IMR-90 (cell line): ENCODE measurements around the gene GFPT1. TPM values are rescaled to one million over a fixed set of nuclear protein-coding genes. Genes with fewer than 3 reads are reported as not detected.

Experiments
- ATAC-seq: fragments of 200-7000 bp; cut with Tn5 transposase; 2 replicates; pipeline ENCODE4 v1.9.1; 2020; ENCODE audit warnings: low read depth, mild to moderate bottlenecking, moderate library complexity
- BruUV-seq: library from RNA; stranded (reverse); fragments of 400-500 nt; replicated peaks from 2 replicates; lab custom pipeline; 2021; lab: Mats Ljungman, UMichigan
- CTCF ChIA-PET: fragments of 300-600 bp; formaldehyde crosslinking; extraction: SDS; loops from one replicate; lab custom pipeline; 2021; ENCODE audit warnings: antibody characterized with exemption; lab: Yijun Ruan, JAX
- POLR2A ChIA-PET: fragments of 300-600 bp; sonication (Branson Sonifier 250); formaldehyde crosslinking; loops from one replicate; lab custom pipeline; 2022; ENCODE audit warnings: antibody characterized with exemption; ENCODE audit not compliant: unreplicated experiment; lab: Charles Lee
- DNase-seq: peaks from one replicate; pipeline ENCODE4 v3.0.0; 2013
- H2AFZ ChIP-seq: replicated peaks from 2 replicates; pipeline ENCODE3; 2013; ENCODE audit warnings: low read length, mild to moderate bottlenecking; ENCODE audit not compliant: poor library complexity
- H2AK5ac ChIP-seq: 2 replicates; pipeline ENCODE4 v1.6.1; 2013; ENCODE audit warnings: low read depth, low read length, inconsistent platforms
- H2AK9ac ChIP-seq: replicated peaks from 2 replicates; pipeline ENCODE3; 2013; ENCODE audit warnings: mild to moderate bottlenecking, low read depth, low read length, moderate library complexity; ENCODE audit not compliant: poor library complexity
- H2BK120ac ChIP-seq: 2 replicates; pipeline ENCODE4 v1.6.1; 2013; ENCODE audit warnings: low read depth, low read length, inconsistent platforms
- H2BK15ac ChIP-seq: 3 replicates; pipeline ENCODE4 v1.6.1; 2013; ENCODE audit warnings: low read depth, low read length, inconsistent platforms
- H2BK20ac ChIP-seq: 2 replicates; pipeline ENCODE4 v1.6.1; 2013; ENCODE audit warnings: low read depth, mild to moderate bottlenecking, inconsistent platforms, low read length, moderate library complexity
- H2BK5ac ChIP-seq: 2 replicates; pipeline ENCODE4 v1.6.1; 2013; ENCODE audit warnings: mild to moderate bottlenecking, low read depth, low read length, inconsistent platforms; ENCODE audit not compliant: poor library complexity, severe bottlenecking
- H3K14ac ChIP-seq: replicated peaks from 2 replicates; pipeline ENCODE4 v1.6.1; 2013; ENCODE audit warnings: low read depth, low read length, inconsistent platforms
- H3K18ac ChIP-seq: 2 replicates; pipeline ENCODE4 v1.6.1; 2013; ENCODE audit warnings: low read depth, low read length, control low read depth
- H3K23ac ChIP-seq: 2 replicates; pipeline ENCODE4 v1.6.1; 2013; ENCODE audit warnings: low read depth, low read length, inconsistent platforms
- H3K27ac ChIP-seq: 2 replicates; pipeline ENCODE4 v1.5.1; 2013; ENCODE audit warnings: mild to moderate bottlenecking, control low read depth, low read length; ENCODE audit not compliant: insufficient read depth
- H3K27me3 ChIP-seq: 2 replicates; pipeline ENCODE4 v1.6.1; 2013; ENCODE audit warnings: low read length; ENCODE audit not compliant: control insufficient read depth, insufficient read depth
- H3K36me3 ChIP-seq: 2 replicates; pipeline ENCODE4 v1.6.1; 2013; ENCODE audit warnings: low read length, mixed read lengths; ENCODE audit not compliant: control insufficient read depth, insufficient read depth
- H3K4ac ChIP-seq: 2 replicates; pipeline ENCODE4 v1.6.1; 2013; ENCODE audit warnings: low read depth, low read length, inconsistent platforms
- H3K4me1 ChIP-seq: 2 replicates; pipeline ENCODE4 v1.6.1; 2013; ENCODE audit warnings: low read length, mixed read lengths; ENCODE audit not compliant: control insufficient read depth, insufficient read depth
- H3K4me2 ChIP-seq: 2 replicates; pipeline ENCODE4 v1.6.1; 2013; ENCODE audit warnings: low read depth, mild to moderate bottlenecking, control low read depth, low read length, moderate library complexity
- H3K4me3 ChIP-seq: 2 replicates; pipeline ENCODE4 v1.5.1; 2013; ENCODE audit warnings: low read depth, mild to moderate bottlenecking, control low read depth, low read length, moderate library complexity; ENCODE audit not compliant: insufficient read depth
- H3K56ac ChIP-seq: 2 replicates; pipeline ENCODE4 v1.6.1; 2013; ENCODE audit warnings: low read length, inconsistent platforms; ENCODE audit not compliant: insufficient read depth; ENCODE audit errors: extremely low read depth
- H3K79me1 ChIP-seq, 2 experiments: 2 replicates each; pipeline ENCODE4 v1.6.1; 2013; ENCODE audit warnings: low read length in 2 of 2, inconsistent platforms in 1 of 2, low read depth in 1 of 2
- H3K9ac ChIP-seq: 2 replicates; pipeline ENCODE4 v1.6.1; 2013; ENCODE audit warnings: low read depth, low read length, control low read depth
- H3K9me1 ChIP-seq: 2 replicates; pipeline ENCODE4 v1.6.1; 2013; ENCODE audit warnings: low read length, inconsistent platforms; ENCODE audit not compliant: insufficient read depth
- H3K9me3 ChIP-seq: 2 replicates; pipeline ENCODE4 v1.6.1; 2013; ENCODE audit warnings: low read length; ENCODE audit not compliant: control insufficient read depth, insufficient read depth
- H4K20me1 ChIP-seq: 2 replicates; pipeline ENCODE4 v1.6.1; 2013; ENCODE audit warnings: low read length, inconsistent platforms; ENCODE audit not compliant: insufficient read depth
- H4K5ac ChIP-seq: 2 replicates; pipeline ENCODE4 v1.6.1; 2013; ENCODE audit warnings: mild to moderate bottlenecking, low read depth, low read length, control low read depth
- H4K8ac ChIP-seq, 2 experiments: 2 replicates each; pipeline ENCODE4 v1.6.1; 2013; ENCODE audit warnings: low read depth in 2 of 2, low read length in 2 of 2, control low read depth in 1 of 2, inconsistent platforms in 1 of 2
- H4K91ac ChIP-seq: 2 replicates; pipeline ENCODE4 v1.6.1; 2013; ENCODE audit warnings: low read depth, low read length, inconsistent platforms; ENCODE audit not compliant: insufficient read depth
- BHLHE40 ChIP-seq: fragments of 150-350 bp; IDR thresholded peaks from 2 replicates; pipeline ENCODE4 v1.6.1; 2016; ENCODE audit warnings: mild to moderate bottlenecking, low read depth, low read length
- CEBPB ChIP-seq: IDR thresholded peaks from 2 replicates; pipeline ENCODE4 v1.6.1; 2012; ENCODE audit warnings: low read depth, low read length, improper control_type of control experiment
- CHD1 ChIP-seq: IDR thresholded peaks from 2 replicates; pipeline ENCODE4 v1.6.1; 2012; ENCODE audit warnings: low read depth, low read length, improper control_type of control experiment
- FOS ChIP-seq: fragments of 150-350 bp; IDR thresholded peaks from 2 replicates; pipeline ENCODE4 v1.6.1; 2016; ENCODE audit warnings: low read depth, low read length
- MAFK ChIP-seq: IDR thresholded peaks from 2 replicates; pipeline ENCODE4 v1.6.1; 2012; ENCODE audit warnings: low read depth, low read length, improper control_type of control experiment
- MAZ ChIP-seq: IDR thresholded peaks from 2 replicates; pipeline ENCODE4 v1.6.1; 2012; ENCODE audit warnings: low read depth, mild to moderate bottlenecking, low read length, improper control_type of control experiment, moderate library complexity, borderline replicate concordance
- MXI1 ChIP-seq: IDR thresholded peaks from 2 replicates; pipeline ENCODE4 v1.6.1; 2012; ENCODE audit warnings: low read depth, mild to moderate bottlenecking, low read length, moderate library complexity, borderline replicate concordance
- NFE2L2 ChIP-seq: fragments of 150-350 bp; IDR thresholded peaks from 2 replicates; pipeline ENCODE4 v1.6.1; 2016; ENCODE audit warnings: low read depth, mild to moderate bottlenecking, low read length
- POLR2A ChIP-seq: IDR thresholded peaks from 2 replicates; pipeline ENCODE4 v1.6.1; 2012; ENCODE audit warnings: mild to moderate bottlenecking, low read depth, low read length
- RAD21 ChIP-seq: IDR thresholded peaks from 2 replicates; pipeline ENCODE4 v1.6.1; 2012; ENCODE audit warnings: low read length, improper control_type of control experiment
- RCOR1 ChIP-seq: IDR thresholded peaks from 2 replicates; pipeline ENCODE4 v1.6.1; 2012; ENCODE audit warnings: mild to moderate bottlenecking, low read length, improper control_type of control experiment; ENCODE audit not compliant: insufficient replicate concordance
- RFX5 ChIP-seq: IDR thresholded peaks from 2 replicates; pipeline ENCODE4 v1.8.0; 2012; ENCODE audit warnings: low read depth, mild to moderate bottlenecking, low read length, moderate library complexity
- SMC3 ChIP-seq: fragments of 150-350 bp; IDR thresholded peaks from 2 replicates; pipeline ENCODE4 v1.6.1; 2016; ENCODE audit warnings: low read depth, mild to moderate bottlenecking, antibody characterized with exemption, low read length, moderate library complexity
- WGBS, 2 experiments: methylation state at CpG; one replicate each; pipeline versions ENCODE4 v1.1.5 to v1.1.7; 2013; ENCODE audit warnings: missing lambda C conversion rate in 2 of 2; ENCODE audit not compliant: insufficient read length in 1 of 2; ENCODE audit errors: extremely low coverage in 2 of 2; 5-methylcytosine and 5-hydroxymethylcytosine counted together
- dilution Hi-C: fragments of 300-500 bp; cut with HindIII; formaldehyde crosslinking; loops from one replicate; pipeline ENCODE4 v1.14.3; 2018; ENCODE audit warnings: low sequenced_read_pairs; ENCODE audit not compliant: unreplicated experiment
- in situ Hi-C: fragments of 300-500 bp; cut with MboI; formaldehyde crosslinking; loops from 3 replicates; pipeline ENCODE4 v1.14.3; 2019; ENCODE audit warnings: low sequenced_read_pairs, inconsistent platforms, mixed read lengths
- intact Hi-C: fragments of 100-400 bp; cut with micrococcal nuclease; formaldehyde crosslinking; loops from 2 replicates; pipeline ENCODE4 v1.10.0; 2022
- polyA plus RNA-seq, 3 experiments: library from polyadenylated mRNA; depleted of rRNA; stranded (reverse); fragments of >200 nt; gene quantifications; 2 replicates each; pipeline ENCODE4 v1.2.3, GENCODE V29; 2012; ENCODE audit warnings: low replicate concordance in 1 of 3
- total RNA-seq: library from RNA; depleted of rRNA; stranded (reverse); fragments of >200 nt; gene quantifications from 2 replicates; pipeline ENCODE4 v1.2.3, GENCODE V29; 2012
- TF ChIP-seq, protein P1 (sequence below): conservative IDR thresholded peaks from 2 replicates; pipeline ENCODE4 v1.5.1; 2012; ENCODE audit warnings: mild to moderate bottlenecking, low read depth, low read length, improper control_type of control experiment
- TF ChIP-seq, protein P2 (sequence below): fragments of 150-350 bp; IDR thresholded peaks from 2 replicates; pipeline ENCODE4 v1.6.1; 2017; ENCODE audit warnings: mild to moderate bottlenecking, antibody characterized with exemption, low read length, low read depth

The GFPT1 gene
- total and polyA plus RNA-seq, 2 of the 4 experiments (the other 2 are of a cell fraction), result 23.5 to 52.9 TPM

DNA sequence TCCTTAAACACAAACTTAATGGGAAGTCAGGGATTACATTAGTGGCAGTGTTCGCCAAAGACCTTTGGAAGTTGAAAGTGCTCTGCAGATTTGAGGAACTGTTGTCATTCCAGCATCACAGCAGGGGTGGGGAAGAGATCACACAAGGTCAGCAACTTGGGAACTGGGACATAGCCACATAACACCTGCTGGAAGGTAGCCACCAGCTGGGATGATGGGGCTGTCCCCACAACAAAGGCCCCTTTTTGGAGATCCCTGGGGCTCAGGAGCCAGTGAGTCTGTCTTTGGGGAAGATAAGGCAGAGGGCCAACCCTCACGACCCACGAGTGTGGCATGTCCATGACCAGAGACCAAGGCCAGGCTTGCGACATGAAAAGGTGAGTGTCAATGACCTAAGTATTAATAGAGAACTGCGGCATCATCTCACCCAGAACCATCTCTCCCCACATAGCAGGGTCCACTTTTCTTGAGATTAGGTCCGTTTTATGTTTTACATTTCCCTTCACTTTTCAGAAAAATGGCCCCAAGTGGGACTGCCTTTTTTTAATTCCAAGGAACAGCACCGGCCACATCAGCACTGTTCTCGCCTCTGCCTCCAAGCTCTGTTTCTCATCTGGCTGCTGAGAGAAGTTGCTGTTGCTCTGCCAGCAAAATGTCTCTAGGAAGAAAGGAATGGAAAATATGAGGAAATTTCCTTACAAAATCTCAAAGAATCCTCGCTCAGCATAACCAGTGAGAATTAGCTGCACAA, 106.9 kb downstream of the GFPT1 start:
- Histone ChIP-seq H3K14ac (no peak overlapping the region), H4K5ac (peak overlapping the region; percentile 31; the same call in 1 of the 2 replicates), H4K20me1 (no peaks in the 10 kb centered on the region), H3K4me1 (peaks cover 2% of the 10 kb centered on the region; the same call in 1 of the 2 replicates), H4K91ac (no peak overlapping the region), H3K4ac (no peak overlapping the region), H2AFZ (no peak overlapping the region), H3K4me2 (no peak overlapping the region), H3K9me1 (peaks cover 6% of the 10 kb centered on the region), H3K27ac (no peak overlapping the region), H3K4me3 (no peak overlapping the region), H3K9ac (no peak overlapping the region), H3K9me3 (no peaks in the 10 kb centered on the region), H2AK9ac (no peak overlapping the region), H3K36me3 (no peaks in the 10 kb centered on the region), H2BK5ac (no peak overlapping the region), H3K56ac (no peak overlapping the region), H3K79me1 (no peaks in the 10 kb centered on the region), H3K23ac (no peak overlapping the region), H3K27me3 (no peaks in the 10 kb centered on the region), H2AK5ac (peak overlapping the region; percentile 2; the same call in 1 of the 2 replicates), H2BK15ac (no peak overlapping the region), H2BK20ac (peak overlapping the region; percentile 36; the same call in 1 of the 2 replicates), H4K8ac (no peak overlapping the region; a peak in 1 of 4 replicates), H2BK120ac (no peak overlapping the region), H3K18ac (no peak overlapping the region; the same call in 1 of the 2 replicates)
- WGBS, 2 experiments, result 86% methylated on average over 1 of the region's 9 CpGs; no CpG with 5 or more reads in 1 of the 2 experiments
- no peak for DNase-seq
- CTCF ChIA-PET, result no interaction called here
- in situ Hi-C loops (no loop called here), intact Hi-C loops (no loop called here), dilution Hi-C loops (no loop called here)
- BruUV-seq, result no TSS peak
- POLR2A ChIA-PET, result no interaction called here
- ATAC-seq, result no peak
- TF ChIP-seq MAZ, result no peak
- TF ChIP-seq NFE2L2, result no peak
- no peak for TF ChIP-seq MAFK
- TF ChIP-seq SMC3, result no peak
- TF ChIP-seq CHD1, result no peak
- no peak for TF ChIP-seq POLR2A
- no peak for TF ChIP-seq CEBPB
- TF ChIP-seq RCOR1, result no peak
- no peak for TF ChIP-seq MXI1
- TF ChIP-seq, protein P1, sequence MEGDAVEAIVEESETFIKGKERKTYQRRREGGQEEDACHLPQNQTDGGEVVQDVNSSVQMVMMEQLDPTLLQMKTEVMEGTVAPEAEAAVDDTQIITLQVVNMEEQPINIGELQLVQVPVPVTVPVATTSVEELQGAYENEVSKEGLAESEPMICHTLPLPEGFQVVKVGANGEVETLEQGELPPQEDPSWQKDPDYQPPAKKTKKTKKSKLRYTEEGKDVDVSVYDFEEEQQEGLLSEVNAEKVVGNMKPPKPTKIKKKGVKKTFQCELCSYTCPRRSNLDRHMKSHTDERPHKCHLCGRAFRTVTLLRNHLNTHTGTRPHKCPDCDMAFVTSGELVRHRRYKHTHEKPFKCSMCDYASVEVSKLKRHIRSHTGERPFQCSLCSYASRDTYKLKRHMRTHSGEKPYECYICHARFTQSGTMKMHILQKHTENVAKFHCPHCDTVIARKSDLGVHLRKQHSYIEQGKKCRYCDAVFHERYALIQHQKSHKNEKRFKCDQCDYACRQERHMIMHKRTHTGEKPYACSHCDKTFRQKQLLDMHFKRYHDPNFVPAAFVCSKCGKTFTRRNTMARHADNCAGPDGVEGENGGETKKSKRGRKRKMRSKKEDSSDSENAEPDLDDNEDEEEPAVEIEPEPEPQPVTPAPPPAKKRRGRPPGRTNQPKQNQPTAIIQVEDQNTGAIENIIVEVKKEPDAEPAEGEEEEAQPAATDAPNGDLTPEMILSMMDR, result no peak
- TF ChIP-seq RFX5, result no peak
- no peak for TF ChIP-seq BHLHE40
- TF ChIP-seq RAD21, result no peak
- TF ChIP-seq FOS, result no peak
- TF ChIP-seq, protein P2, sequence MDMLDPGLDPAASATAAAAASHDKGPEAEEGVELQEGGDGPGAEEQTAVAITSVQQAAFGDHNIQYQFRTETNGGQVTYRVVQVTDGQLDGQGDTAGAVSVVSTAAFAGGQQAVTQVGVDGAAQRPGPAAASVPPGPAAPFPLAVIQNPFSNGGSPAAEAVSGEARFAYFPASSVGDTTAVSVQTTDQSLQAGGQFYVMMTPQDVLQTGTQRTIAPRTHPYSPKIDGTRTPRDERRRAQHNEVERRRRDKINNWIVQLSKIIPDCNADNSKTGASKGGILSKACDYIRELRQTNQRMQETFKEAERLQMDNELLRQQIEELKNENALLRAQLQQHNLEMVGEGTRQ, result no peak
